ENCODE results near the gene LCN12.

LCN12 gene

GRCh38 chr9:136972743-136973142 is 20.7 kb downstream of the LCN12 start:
- H3K4me3 ChIP-seq (replicated peaks; ENCODE audit: low read depth, low read length), result no peak overlapping the region
- no peak for TF ChIP-seq CTCF (IDR thresholded peaks at IDR 0.05; ENCODE audit: low read depth, low read length, missing control alignments)
- no peak for DNase-seq (ENCODE audit: extremely low read depth, low read depth)

- H3K4me3 ChIP-seq (replicated peaks; ENCODE audit: low read depth, low read length), result no peak overlapping the region
- no peak for DNase-seq (ENCODE audit: extremely low read depth, low read depth)
- no peak for TF ChIP-seq CTCF (IDR thresholded peaks at IDR 0.05; ENCODE audit: low read depth, low read length, missing control alignments)
Measured at GRCh38 chr9:136973618-136974617, 21.8 kb downstream of the LCN12 start.

- DNase-seq (ENCODE audit: extremely low read depth, low read depth), result no peak
- no peak overlapping the region for H3K4me3 ChIP-seq (replicated peaks; ENCODE audit: low read depth, low read length)
- TF ChIP-seq CTCF (IDR thresholded peaks at IDR 0.05; ENCODE audit: low read depth, low read length, missing control alignments), result no peak
Measured at GRCh38 chr9:136974817-136975535, 22.9 kb downstream of the LCN12 start.

- DNase-seq (ENCODE audit: extremely low read depth, low read depth), result no peak
- H3K4me3 ChIP-seq (replicated peaks; ENCODE audit: low read depth, low read length), result no peak overlapping the region
- TF ChIP-seq CTCF (IDR thresholded peaks at IDR 0.05; ENCODE audit: low read depth, low read length, missing control alignments), result peak; percentile 12
Measured at GRCh38 chr9:136975644-136976043, 23.6 kb downstream of the LCN12 start.

GRCh38 chr9:136977223-136977622 is 25.1 kb downstream of the LCN12 start, which contains the start of gene PTGDS:
PTGDS (plus strand) TSS chr9:136977504; CDS start chr9:136977579, 75 bp downstream.
- DNase-seq (ENCODE audit: extremely low read depth, low read depth), result no peak
- peak within 1 kb of the TSS; percentile 29 for H3K4me3 ChIP-seq (replicated peaks; ENCODE audit: low read depth, low read length)
- no peak for TF ChIP-seq CTCF (IDR thresholded peaks at IDR 0.05; ENCODE audit: low read depth, low read length, missing control alignments)

GRCh38 chr9:136977649-136978072 is 25.6 kb downstream of the LCN12 start:
- peak overlapping the region; percentile 29 for H3K4me3 ChIP-seq (replicated peaks; ENCODE audit: low read depth, low read length)
- no peak for DNase-seq (ENCODE audit: extremely low read depth, low read depth)
- TF ChIP-seq CTCF (IDR thresholded peaks at IDR 0.05; ENCODE audit: low read depth, low read length, missing control alignments), result no peak

Data from HFF-Myc (cell line).